Type B pancreatic cell (in vitro differentiated cells): ENCODE data around the gene ADCK1. TPM values are rescaled to one million over a fixed set of nuclear protein-coding genes. Genes with fewer than 3 reads are reported as not detected.

Experiments used
- DNase-seq: peaks from one replicate; pipeline ENCODE4 v3.0.0; 2021; ENCODE audit warnings: mixed read lengths; ENCODE audit not compliant: unreplicated experiment; ENCODE audit errors: extremely low spot score
- H3K27ac Mint-ChIP-seq: 2 replicates; pipeline ENCODE4 v1.8.0; 2021; ENCODE audit warnings: mild to moderate bottlenecking, mixed read lengths
- H3K27me3 Mint-ChIP-seq: 2 replicates; pipeline ENCODE4 v1.8.0; 2021; ENCODE audit warnings: mixed read lengths
- H3K36me3 Mint-ChIP-seq: 2 replicates; pipeline ENCODE4 v1.8.0; 2021; ENCODE audit warnings: mixed read lengths
- H3K4me1 Mint-ChIP-seq: one replicate; pipeline ENCODE4 v1.8.0; 2021; ENCODE audit warnings: mixed read lengths; ENCODE audit not compliant: unreplicated experiment
- H3K4me3 Mint-ChIP-seq: 2 replicates; pipeline ENCODE4 v1.8.0; 2021; ENCODE audit warnings: mild to moderate bottlenecking, mixed read lengths
- H3K9me3 Mint-ChIP-seq: 2 replicates; pipeline ENCODE4 v1.8.0; 2021; ENCODE audit warnings: mixed read lengths
- CTCF ChIP-seq: fragments of 200-600 bp; sonication (generic); conservative IDR thresholded peaks from 2 replicates; pipeline ENCODE4 v1.5.0; 2021; ENCODE audit warnings: antibody characterized with exemption, mild to moderate bottlenecking
- total RNA-seq: library from RNA; stranded (reverse); gene quantifications from 2 replicates; pipeline ENCODE4 v1.2.1, GENCODE V29; 2021; ENCODE audit warnings: low replicate concordance

The ADCK1 gene
- total RNA-seq, 1 donor from 2014 or later = 9.2 TPM

GRCh38 chr14:77903221-77903620 lies 103.3 kb downstream of the ADCK1 start:
- Mint-ChIP-seq H3K27me3 (no peaks in the 10 kb centered on the region), H3K9me3 (peaks cover 5% of the 10 kb centered on the region), H3K4me3 (peak overlapping the region; percentile 42), H3K36me3 (peaks cover 10% of the 10 kb centered on the region), H3K27ac (no peak overlapping the region), H3K4me1 (peaks cover 22% of the 10 kb centered on the region)
- no peak for TF ChIP-seq CTCF
- no peak for DNase-seq

GRCh38 chr14:77903937-77904617 lies 104.2 kb downstream of the ADCK1 start:
- no peak overlapping the region for H3K27ac Mint-ChIP-seq
- H3K4me1 Mint-ChIP-seq = peaks cover 22% of the 10 kb centered on the region
- no peak for TF ChIP-seq CTCF
- H3K36me3 Mint-ChIP-seq = peaks cover 15% of the 10 kb centered on the region
- H3K4me3 Mint-ChIP-seq = no peak overlapping the region
- peaks cover 2% of the 10 kb centered on the region for H3K9me3 Mint-ChIP-seq
- no peak for DNase-seq
- peaks cover 3% of the 10 kb centered on the region for H3K27me3 Mint-ChIP-seq

- DNase-seq = no peak
- H3K9me3 Mint-ChIP-seq = no peaks in the 10 kb centered on the region
- peaks cover 3% of the 10 kb centered on the region for H3K27me3 Mint-ChIP-seq
- H3K36me3 Mint-ChIP-seq = peaks cover 11% of the 10 kb centered on the region
- H3K4me1 Mint-ChIP-seq = peaks cover 28% of the 10 kb centered on the region
- no peak overlapping the region for H3K4me3 Mint-ChIP-seq
- H3K27ac Mint-ChIP-seq = no peak overlapping the region
- TF ChIP-seq CTCF = no peak
Observed at GRCh38 chr14:77906446-77906845, 106.5 kb downstream of the ADCK1 start.

- H3K27me3 Mint-ChIP-seq = peaks cover 3% of the 10 kb centered on the region
- peaks cover 5% of the 10 kb centered on the region for H3K36me3 Mint-ChIP-seq
- peaks cover 12% of the 10 kb centered on the region for H3K4me1 Mint-ChIP-seq
- no peak for DNase-seq
- TF ChIP-seq CTCF = no peak
- no peak overlapping the region for H3K4me3 Mint-ChIP-seq
- no peak overlapping the region for H3K27ac Mint-ChIP-seq
- no peaks in the 10 kb centered on the region for H3K9me3 Mint-ChIP-seq
Observed at GRCh38 chr14:77908847-77909246, 108.9 kb downstream of the ADCK1 start.

GRCh38 chr14:77909911-77910310 lies 110.0 kb downstream of the ADCK1 start:
- no peak for TF ChIP-seq CTCF
- peaks cover 3% of the 10 kb centered on the region for H3K27me3 Mint-ChIP-seq
- H3K9me3 Mint-ChIP-seq = no peaks in the 10 kb centered on the region
- H3K36me3 Mint-ChIP-seq = peaks cover 5% of the 10 kb centered on the region
- no peak overlapping the region for H3K27ac Mint-ChIP-seq
- no peak for DNase-seq
- peaks cover 10% of the 10 kb centered on the region for H3K4me1 Mint-ChIP-seq
- no peak overlapping the region for H3K4me3 Mint-ChIP-seq
